Measurements from ENCODE around the gene STYXL2.

Gene STYXL2

DNA sequence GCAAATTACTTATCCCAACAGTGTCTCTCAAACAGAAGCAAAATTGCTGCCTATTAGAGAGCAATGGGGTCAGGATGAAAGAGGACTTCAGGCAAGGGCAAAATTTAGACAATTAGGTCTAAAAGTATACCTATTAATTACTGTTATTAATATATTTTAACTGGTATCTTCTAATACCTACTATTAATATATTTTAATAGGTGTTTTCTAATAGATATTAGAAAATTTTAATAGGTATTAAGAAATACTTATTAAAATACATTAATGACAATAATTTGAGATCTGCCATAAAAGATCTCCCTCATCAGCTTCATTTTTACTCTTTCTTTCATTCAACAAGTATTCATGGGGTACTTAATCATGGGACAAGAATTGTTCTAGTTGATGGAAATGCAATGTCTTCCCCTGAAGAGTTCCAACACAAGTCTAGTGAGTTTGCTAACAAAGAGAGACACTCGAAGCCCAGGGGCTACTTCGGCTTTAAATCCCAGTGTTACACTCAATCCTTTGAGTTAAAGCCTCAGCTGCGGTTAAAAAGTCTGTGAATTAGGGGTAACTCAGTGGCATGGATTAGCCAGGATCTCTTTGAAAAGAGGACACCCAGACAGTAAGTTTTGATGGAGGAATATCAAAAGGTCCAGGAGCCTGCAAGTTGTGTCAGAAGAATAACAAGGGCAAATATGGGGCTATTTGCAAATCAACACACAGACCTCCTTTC lies 44.1 kb downstream of the STYXL2 start:
- no peak overlapping the region for H4K8ac ChIP-seq (ENCODE audit: low read depth, low read length)
- no peaks in the 10 kb centered on the region for H3K36me3 ChIP-seq (ENCODE audit: control insufficient read depth, insufficient read depth, low read length)
- H3K27ac ChIP-seq (ENCODE audit: low read depth, low read length) = no peak overlapping the region
- no peak overlapping the region for H3K4ac ChIP-seq (ENCODE audit: low read depth, low read length)
- no peaks in the 10 kb centered on the region for H3K27me3 ChIP-seq (ENCODE audit: insufficient read depth, low read length, poor library complexity)
- H4K5ac ChIP-seq (ENCODE audit: low read length) = no peak overlapping the region
- peaks cover 19% of the 10 kb centered on the region for H3K4me1 ChIP-seq (ENCODE audit: control insufficient read depth, low read depth, low read length)
- WGBS (ENCODE audit: extremely low coverage, insufficient coverage, low lambda C conversion rate) = no CpG with 5 or more reads among the region's 3 CpGs
- peak overlapping the region; percentile 85 for H2BK120ac ChIP-seq (ENCODE audit: low read depth, low read length)
- H3K4me3 ChIP-seq (ENCODE audit: low read length) = no peak overlapping the region
- no peak overlapping the region for H3K23ac ChIP-seq (ENCODE audit: low read length)
- H3K18ac ChIP-seq (ENCODE audit: low read length) = peak overlapping the region; percentile 53
- H3K4me2 ChIP-seq (ENCODE audit: low read length) = no peak overlapping the region
- DNase-seq = no peak
- H2BK5ac ChIP-seq (ENCODE audit: low read length) = no peak overlapping the region
- peak overlapping the region; percentile 58 for H3K56ac ChIP-seq (ENCODE audit: low read length)
- no peak overlapping the region for H3K9ac ChIP-seq (ENCODE audit: low read length)
- no peak overlapping the region for H2BK15ac ChIP-seq (replicated peaks; ENCODE audit: low read depth)
- H2AK5ac ChIP-seq (ENCODE audit: low read length) = no peak overlapping the region
- H3K79me2 ChIP-seq (ENCODE audit: control insufficient read depth, insufficient read depth, low read length) = no peaks in the 10 kb centered on the region
- no peaks in the 10 kb centered on the region for H3K79me1 ChIP-seq (ENCODE audit: low read length)

- no peaks in the 10 kb centered on the region for H3K79me1 ChIP-seq (ENCODE audit: low read length)
Measured at GRCh38 chr1:167138703-167139102, 44.8 kb downstream of the STYXL2 start.

GRCh38 chr1:167141963-167142362 lies 48.1 kb downstream of the STYXL2 start:
- Histone ChIP-seq H3K18ac (ENCODE audit: low read length) (no peak overlapping the region), H3K4me3 (ENCODE audit: low read length) (no peak overlapping the region), H3K27ac (ENCODE audit: low read depth, low read length) (no peak overlapping the region), H2AK5ac (ENCODE audit: low read length) (no peak overlapping the region), H2BK5ac (ENCODE audit: low read length) (no peak overlapping the region), H4K8ac (ENCODE audit: low read depth, low read length) (no peak overlapping the region), H3K27me3 (ENCODE audit: insufficient read depth, low read length, poor library complexity) (no peaks in the 10 kb centered on the region), H2BK15ac (replicated peaks; ENCODE audit: low read depth) (no peak overlapping the region), H2BK120ac (ENCODE audit: low read depth, low read length) (no peak overlapping the region), H3K36me3 (ENCODE audit: control insufficient read depth, insufficient read depth, low read length) (no peaks in the 10 kb centered on the region), H3K9ac (ENCODE audit: low read length) (no peak overlapping the region), H3K56ac (ENCODE audit: low read length) (no peak overlapping the region), H3K79me2 (ENCODE audit: control insufficient read depth, insufficient read depth, low read length) (no peaks in the 10 kb centered on the region), H3K4ac (ENCODE audit: low read depth, low read length) (no peak overlapping the region), H4K5ac (ENCODE audit: low read length) (no peak overlapping the region), H3K4me1 (ENCODE audit: control insufficient read depth, low read depth, low read length) (peaks cover 2% of the 10 kb centered on the region), H3K79me1 (ENCODE audit: low read length) (no peaks in the 10 kb centered on the region), H3K23ac (ENCODE audit: low read length) (no peak overlapping the region), H3K4me2 (ENCODE audit: low read length) (no peak overlapping the region)
- no CpG with 5 or more reads among the region's 3 CpGs for WGBS (ENCODE audit: extremely low coverage, insufficient coverage, low lambda C conversion rate)
- no peak for DNase-seq

More at GRCh38 chr1:167138703-167139102, 44.8 kb downstream of the STYXL2 start:
- Histone ChIP-seq H3K4ac (ENCODE audit: low read depth, low read length) (no peak overlapping the region), H3K4me2 (ENCODE audit: low read length) (no peak overlapping the region), H4K5ac (ENCODE audit: low read length) (no peak overlapping the region), H3K36me3 (ENCODE audit: control insufficient read depth, insufficient read depth, low read length) (no peaks in the 10 kb centered on the region), H3K23ac (ENCODE audit: low read length) (no peak overlapping the region), H2BK15ac (replicated peaks; ENCODE audit: low read depth) (no peak overlapping the region), H3K4me3 (ENCODE audit: low read length) (no peak overlapping the region), H2AK5ac (ENCODE audit: low read length) (no peak overlapping the region), H3K18ac (ENCODE audit: low read length) (no peak overlapping the region), H2BK5ac (ENCODE audit: low read length) (no peak overlapping the region), H3K4me1 (ENCODE audit: control insufficient read depth, low read depth, low read length) (peaks cover 19% of the 10 kb centered on the region), H3K27me3 (ENCODE audit: insufficient read depth, low read length, poor library complexity) (no peaks in the 10 kb centered on the region), H4K8ac (ENCODE audit: low read depth, low read length) (no peak overlapping the region), H3K56ac (ENCODE audit: low read length) (no peak overlapping the region), H3K9ac (ENCODE audit: low read length) (no peak overlapping the region), H3K27ac (ENCODE audit: low read depth, low read length) (no peak overlapping the region), H3K79me2 (ENCODE audit: control insufficient read depth, insufficient read depth, low read length) (no peaks in the 10 kb centered on the region), H2BK120ac (ENCODE audit: low read depth, low read length) (no peak overlapping the region)
- no CpG with 5 or more reads among the region's 1 CpG for WGBS (ENCODE audit: extremely low coverage, insufficient coverage, low lambda C conversion rate)
- no peak for DNase-seq

All from mesendoderm (in vitro differentiated cells).